GM18505 (cell line): ENCODE measurements around the gene TTC9B.

Experiments used
- ATAC-seq: cut with Tn5 transposase; IDR thresholded peaks from one replicate; pipeline ENCODE4 v1.9.1; 2021; ENCODE audit not compliant: unreplicated experiment
- POLR2A ChIP-seq: IDR thresholded peaks from 4 replicates; pipeline ENCODE4 v1.6.1; 2011; ENCODE audit warnings: borderline replicate concordance; ENCODE audit not compliant: insufficient read depth, insufficient read length; ENCODE audit errors: extremely low read depth

TTC9B gene

GRCh38 chr19:40242480-40242879, 24.3 kb upstream of the TTC9B start:
- no peak for TF ChIP-seq POLR2A
- no peak for ATAC-seq

GRCh38 chr19:40241809-40242384, 23.7 kb upstream of the TTC9B start:
- no peak for ATAC-seq
- TF ChIP-seq POLR2A: no peak

GRCh38 chr19:40241125-40241808, 23.1 kb upstream of the TTC9B start:
- TF ChIP-seq POLR2A: no peak
- ATAC-seq: no peak

- no peak for TF ChIP-seq POLR2A
- no peak for ATAC-seq
These were observed 22.1 kb upstream of the TTC9B start for GRCh38 chr19:40240332-40240731.

- TF ChIP-seq POLR2A: no peak
- ATAC-seq: no peak
These were observed 21.4 kb upstream of the TTC9B start for GRCh38 chr19:40239415-40240226.

GRCh38 chr19:40238775-40239174, 20.6 kb upstream of the TTC9B start:
- no peak for TF ChIP-seq POLR2A
- ATAC-seq: no peak

GRCh38 chr19:40237791-40238190, 19.6 kb upstream of the TTC9B start:
- TF ChIP-seq POLR2A: no peak
- ATAC-seq: no peak

GRCh38 chr19:40236366-40236765, 18.2 kb upstream of the TTC9B start:
- no peak for TF ChIP-seq POLR2A
- ATAC-seq: no peak

GRCh38 chr19:40236026-40236355, 17.8 kb upstream of the TTC9B start:
- TF ChIP-seq POLR2A: no peak
- no peak for ATAC-seq

GRCh38 chr19:40235238-40236025, 17.2 kb upstream of the TTC9B start:
- ATAC-seq: no peak
- TF ChIP-seq POLR2A: no peak

- no peak for ATAC-seq
- no peak for TF ChIP-seq POLR2A
These were observed 16.4 kb upstream of the TTC9B start for GRCh38 chr19:40234429-40235237.

GRCh38 chr19:40233811-40234389, 15.7 kb upstream of the TTC9B start:
- TF ChIP-seq POLR2A: no peak
- no peak for ATAC-seq
